ENCODE measurements around the gene P4HB.

Gene P4HB

DNA sequence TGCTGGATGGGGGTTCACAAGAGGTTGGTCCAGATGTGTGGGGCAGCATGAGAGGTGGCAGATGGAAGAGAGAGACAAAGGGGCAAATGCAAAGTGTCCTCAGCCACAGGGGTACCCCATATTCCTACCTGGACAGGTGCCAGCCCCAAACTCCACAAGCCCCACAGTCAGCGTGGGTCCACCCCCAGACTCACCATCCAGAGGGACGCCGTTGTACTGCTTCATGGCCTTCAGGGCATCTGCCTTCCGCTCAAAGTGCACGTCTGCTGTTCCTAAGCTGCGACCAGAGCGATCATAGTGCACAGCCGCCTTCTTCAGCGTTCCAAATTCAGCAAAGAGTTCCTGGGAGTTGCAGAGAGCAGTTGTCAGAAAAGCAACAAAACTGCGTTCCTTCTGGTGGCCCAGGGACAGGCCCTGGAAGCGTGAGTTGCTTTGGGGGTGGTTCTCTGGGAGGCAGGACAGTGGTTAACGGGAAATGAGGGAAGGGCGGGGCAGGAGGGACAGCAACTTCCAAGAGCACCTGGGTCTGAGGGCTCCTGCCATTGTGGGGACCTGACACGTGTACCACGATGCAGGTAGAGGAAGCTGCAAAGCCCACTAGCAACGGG, 28.8 kb upstream of the P4HB start:
- TF ChIP-seq ZNF514 (tag by site-specific recombination; IDR thresholded peaks at IDR 0.05) = no peak
- no peak for TF ChIP-seq GLIS1 (tag by site-specific recombination; IDR thresholded peaks at IDR 0.05)
- TF ChIP-seq KLF10 (tag by site-specific recombination; IDR thresholded peaks at IDR 0.05) = no peak
- no peak for TF ChIP-seq ZNF2 (tag by site-specific recombination; IDR thresholded peaks at IDR 0.05)
- TF ChIP-seq ZNF335 (tag by site-specific recombination; conservative IDR thresholded peaks at IDR 0.05) = no peak
- no peak for TF ChIP-seq ZNF311 (tag by site-specific recombination; IDR thresholded peaks at IDR 0.05; ENCODE audit: borderline replicate concordance)
- peak; percentile 27; the same call in 1 of the 2 replicates for TF ChIP-seq SP2 (tag by site-specific recombination; IDR thresholded peaks at IDR 0.05)
- no peak for TF ChIP-seq ZNF354C (tag by site-specific recombination; IDR thresholded peaks at IDR 0.05; ENCODE audit: borderline replicate concordance, low read depth)
- CTCF ChIA-PET = interaction anchor here (0.7 kb wide), 1 partner anchor 19 kb away, joined by 4 read pairs; no protein-coding TSS in a partner anchor
- Histone ChIP-seq H3K4me3 (ENCODE audit: low read depth, low read length) (no peak overlapping the region), H3K9me3 (ENCODE audit: control insufficient read depth, insufficient read depth, low read depth, low read length) (no peaks in the 10 kb centered on the region), H3K4me1 (ENCODE audit: control insufficient read depth, insufficient read depth, low read length) (peaks cover 5% of the 10 kb centered on the region; the same call in 1 of the 2 replicates), H3K36me3 (ENCODE audit: control insufficient read depth in 2 of 2, insufficient read depth in 1 of 2, low read length in 2 of 2) (peaks cover 52 to 73% of the 10 kb centered on the region in 2 experiments), H3K27ac (ENCODE audit: extremely low read depth, low read depth, low read length) (no peak overlapping the region)
- POLR2A ChIA-PET = interaction anchor here (1.3 kb wide), 1 partner anchor 9 kb away, joined by 3 read pairs; no protein-coding TSS in a partner anchor

DNA sequence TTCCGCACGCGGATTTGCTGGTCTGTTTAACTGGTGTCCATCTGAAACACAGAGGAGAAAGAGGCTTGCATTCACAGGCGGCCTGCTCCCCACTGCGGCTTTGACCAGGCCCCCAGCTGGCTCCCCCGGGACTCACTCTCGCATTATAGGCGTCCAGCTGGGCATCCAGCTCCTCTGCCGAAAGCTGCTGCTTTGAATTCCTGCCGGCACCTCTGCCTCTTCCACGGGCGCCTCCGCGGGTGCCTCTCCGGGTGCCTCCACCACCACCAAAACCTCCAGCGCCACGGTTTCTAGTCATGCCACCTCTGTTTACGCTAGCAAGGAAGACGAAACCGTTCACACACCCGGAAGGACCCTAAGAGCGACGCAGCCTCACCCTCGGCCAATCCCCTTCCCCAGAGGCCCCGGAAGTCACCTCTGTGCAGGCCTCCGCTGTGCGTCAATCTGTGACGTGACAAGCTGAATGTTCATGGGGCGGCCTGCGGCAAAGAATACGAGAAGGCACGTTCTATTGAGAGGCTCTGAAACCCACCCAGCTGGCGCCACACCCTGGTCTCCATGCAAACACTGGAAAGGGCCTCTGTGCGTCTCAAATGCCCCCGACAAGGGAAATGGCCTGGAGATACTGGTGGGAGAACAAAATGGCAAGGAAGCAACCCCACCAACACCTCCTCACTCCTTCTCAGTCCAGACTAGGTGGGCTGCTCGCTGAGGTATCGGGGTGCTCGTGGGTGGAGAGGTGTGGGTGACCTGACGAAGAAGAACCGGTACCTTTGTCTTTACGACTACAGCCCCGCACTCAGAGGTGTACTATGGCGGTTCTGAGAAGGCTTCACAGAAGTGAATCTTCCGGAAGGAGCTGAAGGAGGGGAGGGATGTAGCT, 28.0 kb upstream of the P4HB start:
- H3K9me3 ChIP-seq (ENCODE audit: control insufficient read depth, insufficient read depth, low read depth, low read length) = no peaks in the 10 kb centered on the region
- H3K27ac ChIP-seq (ENCODE audit: extremely low read depth, low read depth, low read length) = no peak overlapping the region
- no peak for TF ChIP-seq ZNF292 (tag by site-specific recombination; IDR thresholded peaks at IDR 0.05; ENCODE audit: borderline replicate concordance, low read depth)
- TF ChIP-seq ZIC2 (tag by site-specific recombination; IDR thresholded peaks at IDR 0.05) = peak; percentile 90
- TF ChIP-seq SALL2 (tag by site-specific recombination; IDR thresholded peaks at IDR 0.05; ENCODE audit: borderline replicate concordance) = no peak
- no peak for TF ChIP-seq OVOL3 (tag by site-specific recombination; IDR thresholded peaks at IDR 0.05)
- TF ChIP-seq ZNF24 (tag by site-specific recombination; IDR thresholded peaks at IDR 0.05) = no peak
- no peak for TF ChIP-seq ZNF621 (tag by site-specific recombination; IDR thresholded peaks at IDR 0.05)
- TF ChIP-seq, protein P1, sequence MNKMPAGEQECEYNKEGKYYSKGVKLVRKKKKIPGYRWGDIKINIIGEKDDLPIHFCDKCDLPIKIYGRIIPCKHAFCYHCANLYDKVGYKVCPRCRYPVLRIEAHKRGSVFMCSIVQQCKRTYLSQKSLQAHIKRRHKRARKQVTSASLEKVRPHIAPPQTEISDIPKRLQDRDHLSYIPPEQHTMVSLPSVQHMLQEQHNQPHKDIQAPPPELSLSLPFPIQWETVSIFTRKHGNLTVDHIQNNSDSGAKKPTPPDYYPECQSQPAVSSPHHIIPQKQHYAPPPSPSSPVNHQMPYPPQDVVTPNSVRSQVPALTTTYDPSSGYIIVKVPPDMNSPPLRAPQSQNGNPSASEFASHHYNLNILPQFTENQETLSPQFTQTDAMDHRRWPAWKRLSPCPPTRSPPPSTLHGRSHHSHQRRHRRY (tag by site-specific recombination; IDR thresholded peaks at IDR 0.05) = no peak
- no peak for TF ChIP-seq ZNF510 (tag by site-specific recombination; IDR thresholded peaks at IDR 0.05; ENCODE audit: insufficient replicate concordance)
- ChIA-PET CTCF (interaction anchor here (0.7 kb wide), 1 partner anchor 19 kb away, joined by 4 read pairs; no protein-coding TSS in a partner anchor), POLR2A (interaction anchor here (1.3 kb wide), 1 partner anchor 9 kb away, joined by 3 read pairs; no protein-coding TSS in a partner anchor)
- H3K4me3 ChIP-seq (ENCODE audit: low read depth, low read length) = no peak overlapping the region
- peaks cover 52 to 70% of the 10 kb centered on the region in 2 experiments for H3K36me3 ChIP-seq (ENCODE audit: control insufficient read depth in 2 of 2, insufficient read depth in 1 of 2, low read length in 2 of 2)
- peaks cover 5% of the 10 kb centered on the region; the same call in 1 of the 2 replicates for H3K4me1 ChIP-seq (ENCODE audit: control insufficient read depth, insufficient read depth, low read length)

DNA sequence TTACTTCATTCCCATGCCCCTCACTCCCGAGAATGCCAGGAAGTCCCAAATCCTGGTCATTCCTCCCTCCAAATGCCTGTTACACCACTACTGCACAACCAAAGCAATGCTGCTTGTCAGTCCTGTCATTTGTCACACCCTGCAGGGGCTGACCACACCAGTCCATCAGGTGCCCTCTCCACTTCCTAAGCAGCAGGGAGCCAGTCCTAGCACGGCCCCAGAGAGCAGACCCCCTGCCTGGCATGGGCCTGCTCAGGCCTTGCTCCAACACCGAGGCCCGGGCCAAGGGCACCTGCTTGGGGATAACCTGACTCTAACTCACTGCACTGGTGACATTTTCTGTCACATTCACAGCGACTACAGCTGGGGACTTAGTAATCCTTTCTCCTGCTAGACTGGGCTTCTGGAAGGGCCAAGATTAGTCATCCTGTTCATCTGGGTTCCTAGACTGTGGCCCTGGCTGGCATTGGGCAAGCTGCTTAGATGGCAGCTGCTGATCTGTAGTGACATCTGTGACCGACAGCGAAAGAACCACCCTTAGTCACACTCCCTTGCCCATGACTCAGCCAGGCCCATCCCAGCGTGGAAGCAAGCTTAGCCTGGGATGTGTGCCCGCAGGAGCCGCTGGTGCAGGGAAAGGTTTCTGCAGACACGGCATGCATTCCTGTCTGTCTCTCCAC, 25.7 kb upstream of the P4HB start:
- H3K4me3 ChIP-seq (ENCODE audit: low read depth, low read length) = no peak overlapping the region
- ChIA-PET POLR2A (interaction anchor here (1.1 to 3.6 kb wide), 4 partner anchors 9 to 20 kb away, joined by 4 to 17 read pairs (median 6); no protein-coding TSS in a partner anchor), CTCF (interaction anchor here (0.6 to 1.5 kb wide), 4 partner anchors 17 to 73 kb away, joined by 3 read pairs; no protein-coding TSS in a partner anchor)
- peaks cover 69 to 87% of the 10 kb centered on the region in 2 experiments for H3K36me3 ChIP-seq (ENCODE audit: control insufficient read depth in 2 of 2, insufficient read depth in 1 of 2, low read length in 2 of 2)
- no peaks in the 10 kb centered on the region for H3K9me3 ChIP-seq (ENCODE audit: control insufficient read depth, insufficient read depth, low read depth, low read length)
- peaks cover 5% of the 10 kb centered on the region; the same call in 1 of the 2 replicates for H3K4me1 ChIP-seq (ENCODE audit: control insufficient read depth, insufficient read depth, low read length)
- H3K27ac ChIP-seq (ENCODE audit: extremely low read depth, low read depth, low read length) = no peak overlapping the region; the same call in 1 of the 2 replicates
- TF ChIP-seq ZNF16 (tag by site-specific recombination; IDR thresholded peaks at IDR 0.05; ENCODE audit: low read depth) = no peak
- no peak for TF ChIP-seq ZNF571 (tag by site-specific recombination; IDR thresholded peaks at IDR 0.05)
- peak; percentile 71 for TF ChIP-seq ZIC2 (tag by site-specific recombination; IDR thresholded peaks at IDR 0.05)
- TF ChIP-seq ZNF121 (tag by site-specific recombination; IDR thresholded peaks at IDR 0.05) = peak; percentile 48; the same call in 1 of the 2 replicates
- TF ChIP-seq IKZF3 (tag by site-specific recombination; IDR thresholded peaks at IDR 0.05) = no peak
- TF ChIP-seq, protein P2, sequence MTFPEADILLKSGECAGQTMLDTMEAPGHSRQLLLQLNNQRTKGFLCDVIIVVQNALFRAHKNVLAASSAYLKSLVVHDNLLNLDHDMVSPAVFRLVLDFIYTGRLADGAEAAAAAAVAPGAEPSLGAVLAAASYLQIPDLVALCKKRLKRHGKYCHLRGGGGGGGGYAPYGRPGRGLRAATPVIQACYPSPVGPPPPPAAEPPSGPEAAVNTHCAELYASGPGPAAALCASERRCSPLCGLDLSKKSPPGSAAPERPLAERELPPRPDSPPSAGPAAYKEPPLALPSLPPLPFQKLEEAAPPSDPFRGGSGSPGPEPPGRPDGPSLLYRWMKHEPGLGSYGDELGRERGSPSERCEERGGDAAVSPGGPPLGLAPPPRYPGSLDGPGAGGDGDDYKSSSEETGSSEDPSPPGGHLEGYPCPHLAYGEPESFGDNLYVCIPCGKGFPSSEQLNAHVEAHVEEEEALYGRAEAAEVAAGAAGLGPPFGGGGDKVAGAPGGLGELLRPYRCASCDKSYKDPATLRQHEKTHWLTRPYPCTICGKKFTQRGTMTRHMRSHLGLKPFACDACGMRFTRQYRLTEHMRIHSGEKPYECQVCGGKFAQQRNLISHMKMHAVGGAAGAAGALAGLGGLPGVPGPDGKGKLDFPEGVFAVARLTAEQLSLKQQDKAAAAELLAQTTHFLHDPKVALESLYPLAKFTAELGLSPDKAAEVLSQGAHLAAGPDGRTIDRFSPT (tag by site-specific recombination; IDR thresholded peaks at IDR 0.05) = peak; percentile 33; the same call in 1 of the 2 replicates

Measured in HEK293 (cell line).